Kasumi-1 (cell line): Measurements from ENCODE around the gene PCDH15.

Experiments used
- DNase-seq, 2 experiments: peaks; one replicate each; lab custom pipeline; 2025; lab: John Stamatoyannopoulos, UW

Gene PCDH15

DNA sequence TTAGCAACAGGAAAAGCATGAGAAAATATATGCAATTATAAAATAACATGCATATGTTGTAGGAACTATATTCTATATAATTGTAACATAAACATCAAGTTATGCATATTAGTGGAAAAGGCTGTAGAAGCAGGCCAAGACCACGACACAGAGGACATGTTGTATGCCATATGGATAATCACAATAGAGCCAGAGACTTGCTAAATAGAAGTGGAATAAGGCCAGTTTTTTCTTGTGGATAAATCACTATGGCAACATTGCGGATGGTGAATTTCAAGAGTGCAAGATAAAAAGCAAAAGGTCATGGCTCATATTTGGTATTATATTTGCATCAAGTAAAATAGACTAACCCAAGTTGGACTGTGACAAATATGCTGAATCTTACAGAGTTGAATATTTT is 93.0 kb downstream of the PCDH15 start:
- no peak for DNase-seq

DNA sequence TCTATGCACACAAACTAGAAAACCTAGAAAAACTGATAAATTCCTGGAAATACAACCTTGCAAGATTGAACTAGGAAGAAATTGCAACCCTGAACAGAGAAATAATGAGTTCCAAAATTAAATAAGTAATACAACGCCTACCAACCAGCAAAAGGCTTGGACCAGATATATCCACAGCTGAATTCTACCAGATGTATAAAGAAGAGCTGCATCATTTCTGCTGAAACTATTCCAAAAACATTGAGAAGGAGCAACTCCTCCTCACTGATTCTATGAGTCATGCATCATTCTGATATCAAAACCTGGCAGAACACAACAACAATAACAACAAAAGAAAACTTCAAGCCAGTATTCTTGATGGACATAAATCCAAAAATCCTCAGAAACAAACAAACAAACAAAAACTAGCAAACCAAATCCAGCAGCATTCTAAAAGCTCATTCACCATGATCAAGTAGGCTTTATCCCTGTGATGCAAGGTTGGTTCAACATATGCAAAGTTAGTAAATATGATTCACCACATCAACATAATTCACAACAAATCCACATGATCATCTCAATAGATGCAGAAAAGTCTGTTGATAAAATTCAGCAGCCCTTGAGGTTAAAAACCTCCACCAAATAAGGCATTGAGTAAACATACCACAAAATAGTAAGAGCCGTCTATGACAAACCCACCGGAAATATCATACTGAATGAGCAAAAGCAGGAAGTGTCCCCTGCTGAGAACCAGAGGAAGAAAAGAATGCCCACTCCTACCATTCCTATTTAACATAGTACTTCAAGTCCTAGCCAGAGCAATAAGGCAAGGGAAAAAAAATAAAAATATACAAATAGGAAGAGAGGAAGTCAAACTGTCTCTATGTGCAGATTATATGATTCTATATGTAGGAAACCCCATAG is 98.2 kb downstream of the PCDH15 start:
- no peak for DNase-seq

DNA sequence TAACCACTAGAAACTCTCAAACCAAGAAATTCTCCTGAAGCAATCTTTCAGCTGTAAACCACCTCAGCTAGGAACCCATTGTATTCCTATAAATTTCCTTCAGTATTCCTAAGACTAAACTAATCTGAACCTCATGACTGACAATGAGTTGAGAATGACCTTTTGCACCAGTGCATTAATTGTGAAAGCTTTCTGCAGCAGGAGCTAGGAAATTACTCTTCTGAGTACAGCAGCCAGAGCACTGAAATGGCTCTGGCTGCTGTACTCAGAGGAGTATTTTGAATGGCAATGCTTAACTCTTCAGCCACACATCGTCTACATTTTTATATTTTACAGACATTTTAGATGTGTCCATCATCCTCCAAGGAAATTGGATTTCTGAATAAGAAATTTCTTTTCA is 109.7 kb downstream of the PCDH15 start:
- no peak for DNase-seq

DNA sequence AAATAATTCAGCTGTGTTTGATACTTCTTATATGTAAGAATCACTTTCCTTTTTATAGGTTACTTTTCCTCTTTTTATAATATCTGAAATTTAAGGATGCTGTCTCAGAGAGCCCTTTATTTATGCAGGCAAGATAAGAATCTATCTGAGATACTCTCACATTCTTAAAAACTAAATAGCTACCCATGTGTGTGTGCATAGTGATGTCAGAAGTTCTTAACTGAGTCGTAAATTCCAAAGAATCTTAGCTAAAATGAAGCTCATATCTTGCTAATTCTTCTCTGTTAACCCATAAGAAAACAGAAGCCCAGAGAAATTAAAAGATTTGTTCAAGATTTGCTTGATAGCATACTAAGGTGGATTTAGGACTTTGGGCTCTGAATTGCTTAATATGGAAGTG is 118.5 kb downstream of the PCDH15 start:
- no peak for DNase-seq

DNA sequence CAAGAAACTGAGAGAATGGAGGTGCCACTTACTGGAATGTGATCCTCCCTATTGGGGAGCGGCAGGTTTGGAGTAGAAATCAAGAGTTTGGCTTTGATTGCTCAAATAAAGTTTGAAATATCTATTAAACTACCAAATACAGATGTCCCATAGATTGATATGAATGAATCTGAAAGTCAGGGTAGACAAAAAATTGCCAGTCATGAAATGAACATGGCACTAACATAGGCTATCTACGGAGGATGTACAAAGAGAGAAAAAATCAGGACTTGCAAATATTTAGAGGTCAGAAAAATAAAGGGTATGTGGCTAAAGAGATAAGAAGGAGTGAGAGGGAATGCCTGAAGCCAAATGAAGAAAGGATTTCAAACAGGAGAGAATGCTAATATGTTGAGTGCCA is 119.9 kb downstream of the PCDH15 start:
- no peak for DNase-seq

DNA sequence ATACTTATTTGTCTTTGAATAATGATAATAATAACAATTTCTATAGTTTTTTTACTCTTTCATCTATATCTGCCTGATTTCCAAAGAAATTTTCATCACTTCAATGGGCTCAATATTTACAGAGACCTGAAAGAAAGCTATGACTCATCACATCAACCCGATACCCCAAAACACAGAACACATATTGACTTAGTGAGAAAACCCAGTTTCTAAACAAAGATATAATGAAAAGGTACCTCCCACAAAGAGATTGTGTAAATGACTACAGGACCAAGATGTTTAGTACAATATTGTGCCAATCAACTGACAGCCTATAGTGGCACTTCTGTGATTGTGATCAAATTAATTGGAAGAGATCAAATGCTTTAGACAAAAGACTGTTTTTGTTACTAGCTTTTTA is 133.9 kb downstream of the PCDH15 start:
- no peak for DNase-seq

DNA sequence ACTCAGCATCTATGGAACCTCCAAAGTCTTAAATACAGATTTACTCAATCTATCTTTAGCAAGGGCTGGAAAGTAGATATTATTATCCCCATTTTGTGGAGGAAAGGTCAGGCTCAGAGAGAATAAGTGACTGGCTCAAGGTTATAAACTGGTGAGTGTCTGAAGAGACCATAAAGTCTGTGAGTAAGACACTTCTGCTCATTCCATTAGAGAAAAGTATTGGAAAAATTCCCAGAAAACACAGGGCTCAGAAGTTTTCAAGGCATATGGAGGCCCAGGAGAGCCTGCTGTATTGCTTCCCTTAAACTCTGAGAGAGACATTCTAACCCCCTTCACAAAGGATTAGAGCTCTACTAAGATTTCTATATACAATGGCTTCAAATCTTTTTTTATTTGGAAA is 134.8 kb downstream of the PCDH15 start:
- DNase-seq: no peak

DNA sequence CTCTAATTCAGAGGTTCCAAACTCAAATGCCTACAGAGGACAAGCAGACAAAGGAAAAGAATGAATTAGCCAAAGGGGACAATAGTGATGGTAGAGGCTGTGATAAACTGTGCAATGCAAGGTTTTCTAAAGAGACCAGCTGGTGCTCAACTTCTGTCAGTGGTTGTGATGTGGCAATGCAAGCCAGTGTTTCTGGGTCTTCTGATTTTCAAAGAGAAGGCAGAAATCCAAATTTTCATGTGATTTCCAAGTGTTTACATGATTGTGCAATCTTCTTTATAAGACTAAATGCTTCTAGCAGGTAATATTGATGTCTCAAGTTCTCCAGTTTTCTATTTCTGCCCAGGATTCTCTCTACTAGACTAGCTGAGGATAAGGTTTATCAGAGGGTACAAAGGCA is 135.9 kb downstream of the PCDH15 start:
- DNase-seq: no peak

DNA sequence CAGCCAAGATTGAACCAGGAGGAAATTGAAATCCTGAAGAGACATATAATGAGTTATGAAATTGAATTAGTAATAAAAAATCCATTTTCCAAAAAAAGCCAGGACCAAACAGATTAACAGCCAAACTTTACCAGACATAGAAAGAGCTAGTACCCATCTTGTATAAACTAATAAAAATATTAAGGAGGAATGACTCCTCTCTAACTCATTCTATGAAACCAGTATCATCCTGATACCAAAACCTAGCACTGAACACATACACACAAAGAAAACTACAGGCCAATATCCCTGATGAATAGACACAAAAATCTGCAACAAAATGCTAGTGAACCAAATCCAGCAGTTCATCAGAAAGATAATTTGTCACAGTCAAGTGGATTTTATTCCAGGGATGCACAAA is 140.6 kb downstream of the PCDH15 start:
- DNase-seq: no peak

DNA sequence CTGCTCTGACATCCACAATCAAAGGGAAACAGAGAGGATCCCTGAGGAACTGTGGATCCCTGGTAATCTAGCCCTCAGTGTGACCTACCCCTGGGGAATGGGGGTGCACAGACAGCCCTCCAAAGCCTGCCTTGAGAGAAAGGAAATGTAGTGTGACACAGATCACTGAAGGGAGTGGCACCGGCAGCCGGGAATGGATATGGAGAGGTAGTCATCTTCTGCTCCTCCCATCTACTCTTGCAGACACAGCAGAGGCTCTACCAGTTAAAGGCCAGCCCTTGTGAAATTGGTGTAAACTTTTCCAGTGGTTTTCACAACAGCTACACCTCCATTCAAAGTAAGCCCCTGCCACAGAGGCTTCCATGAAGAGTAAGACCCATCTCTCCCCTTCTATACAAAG is 144.4 kb downstream of the PCDH15 start:
- no peak for DNase-seq

DNA sequence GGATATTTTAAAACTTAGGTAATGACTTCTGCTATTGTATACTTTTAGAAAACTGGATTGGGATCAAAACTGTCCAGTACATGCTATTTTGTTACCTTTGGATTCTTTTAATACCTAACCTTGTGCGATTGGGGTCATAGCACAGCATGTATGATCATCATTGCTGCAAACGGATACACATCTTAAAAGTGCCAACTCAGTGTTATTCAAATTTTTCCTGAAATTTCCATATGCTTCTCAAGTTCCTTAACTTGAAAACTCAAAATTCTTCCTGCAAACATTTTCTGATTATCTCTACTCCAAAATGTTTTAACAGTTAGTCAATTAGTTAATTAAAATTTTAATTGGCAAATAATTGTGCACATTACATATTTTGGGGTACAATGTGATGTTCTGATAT is 147.5 kb downstream of the PCDH15 start:
- no peak for DNase-seq

DNA sequence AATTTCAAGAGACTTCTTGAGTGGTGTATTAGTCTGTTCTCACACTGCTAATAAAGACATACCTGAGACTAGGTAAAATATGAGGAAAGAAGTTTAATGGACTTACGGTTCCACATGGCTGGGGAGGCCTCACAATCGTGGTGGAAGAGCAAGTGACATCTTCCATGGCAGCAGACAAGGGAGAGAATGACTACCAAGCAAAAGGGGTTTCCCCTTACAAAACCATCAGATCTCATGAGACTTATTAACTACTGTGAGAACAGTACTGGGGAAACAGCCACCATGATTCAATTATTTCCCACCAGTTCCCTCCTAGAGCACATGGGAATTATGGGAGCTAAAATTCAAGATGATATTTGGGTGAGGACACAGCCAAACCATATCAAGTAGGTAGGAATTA is 150.5 kb downstream of the PCDH15 start:
- DNase-seq: no peak

DNA sequence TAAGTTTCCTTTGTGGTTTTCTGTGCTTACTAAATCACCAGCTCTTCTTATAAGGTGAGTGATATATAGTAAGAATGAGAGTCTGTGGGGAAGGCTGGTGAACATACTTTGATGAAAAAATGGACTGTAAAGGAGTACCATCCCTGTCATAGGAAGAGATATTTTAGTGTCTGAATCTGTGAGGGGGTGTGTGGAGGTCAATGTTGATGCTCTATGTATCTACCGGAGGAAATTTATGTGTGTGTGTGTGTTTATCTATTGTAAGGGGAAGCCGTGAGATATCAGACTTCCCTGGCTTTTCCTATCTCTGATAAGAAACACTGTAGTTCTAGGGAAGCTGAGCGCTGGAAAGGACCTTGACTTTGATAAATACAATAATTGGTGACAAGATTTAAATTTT is 179.0 kb downstream of the PCDH15 start:
- no peak for DNase-seq

DNA sequence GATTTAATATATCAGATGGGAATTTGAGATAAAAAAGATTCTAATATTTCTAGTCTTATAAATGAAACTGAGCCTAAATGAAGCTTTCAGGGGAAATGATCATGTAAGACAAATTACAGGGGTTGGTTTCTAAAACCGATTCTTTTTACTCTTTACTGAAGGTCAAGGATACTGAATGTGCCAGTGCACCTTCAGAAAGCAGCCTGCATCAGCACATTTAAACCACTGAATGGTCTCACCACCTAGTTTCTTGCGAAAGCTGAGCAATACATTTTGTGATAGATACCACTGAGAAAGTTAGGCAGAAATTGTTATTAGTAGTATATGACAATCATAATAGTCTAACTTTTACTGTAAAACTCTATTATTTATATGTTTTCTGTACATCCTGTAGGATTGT is 180.7 kb downstream of the PCDH15 start:
- DNase-seq: no peak

DNA sequence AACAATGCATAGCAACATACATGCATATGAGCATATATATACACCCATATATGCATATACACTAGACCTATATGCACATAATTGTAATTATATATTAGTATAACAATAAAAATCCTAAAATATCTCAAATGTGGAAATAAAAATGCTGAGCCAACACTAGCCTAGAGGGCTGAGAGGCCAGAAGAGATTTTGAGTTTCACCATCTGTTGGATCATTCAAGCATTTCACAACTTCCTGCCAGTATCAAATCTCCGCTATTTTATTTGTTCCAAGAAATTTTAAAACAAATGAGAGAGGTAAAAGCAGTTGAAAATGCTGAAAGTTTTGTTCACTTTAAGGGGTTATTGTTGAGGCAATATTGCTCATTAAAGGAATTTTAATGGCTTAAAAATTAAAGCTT is 187.0 kb downstream of the PCDH15 start:
- no peak for DNase-seq

DNA sequence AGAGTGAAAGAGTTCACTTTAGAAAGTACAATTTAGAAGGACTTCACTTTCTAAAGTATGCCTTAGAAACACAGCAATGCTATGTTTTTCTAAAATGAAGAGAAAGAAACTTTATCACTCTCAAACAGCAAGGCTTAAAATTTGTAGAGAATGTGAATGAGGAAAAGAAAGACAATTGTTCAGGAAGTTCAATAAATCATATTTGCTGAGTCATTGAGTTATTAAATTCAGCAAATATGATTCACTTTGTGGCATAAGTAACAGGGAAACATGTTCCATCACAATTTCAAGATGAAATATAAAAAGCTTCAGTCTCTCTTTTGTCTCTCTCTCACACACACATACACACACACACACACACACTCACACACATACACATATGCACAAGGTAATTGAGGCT is 187.9 kb downstream of the PCDH15 start:
- no peak for DNase-seq

DNA sequence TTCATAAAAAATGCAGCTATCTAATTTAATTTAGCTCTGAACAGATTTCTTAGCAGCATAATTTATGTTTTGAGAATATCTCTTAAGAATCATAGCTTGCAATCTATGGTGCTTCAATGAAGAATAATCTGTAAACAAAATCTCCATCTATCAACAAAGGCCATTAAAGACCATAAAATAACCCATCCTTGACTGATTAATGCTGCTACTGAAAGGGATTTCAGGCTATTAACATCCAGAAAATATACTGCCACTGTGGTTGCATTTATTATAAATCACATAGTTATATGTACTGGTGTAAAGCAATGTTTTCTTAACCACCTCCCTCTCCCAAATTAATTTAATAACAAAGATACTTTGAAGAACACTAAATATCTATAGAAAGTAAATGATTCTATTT is 191.6 kb downstream of the PCDH15 start:
- no peak for DNase-seq

DNA sequence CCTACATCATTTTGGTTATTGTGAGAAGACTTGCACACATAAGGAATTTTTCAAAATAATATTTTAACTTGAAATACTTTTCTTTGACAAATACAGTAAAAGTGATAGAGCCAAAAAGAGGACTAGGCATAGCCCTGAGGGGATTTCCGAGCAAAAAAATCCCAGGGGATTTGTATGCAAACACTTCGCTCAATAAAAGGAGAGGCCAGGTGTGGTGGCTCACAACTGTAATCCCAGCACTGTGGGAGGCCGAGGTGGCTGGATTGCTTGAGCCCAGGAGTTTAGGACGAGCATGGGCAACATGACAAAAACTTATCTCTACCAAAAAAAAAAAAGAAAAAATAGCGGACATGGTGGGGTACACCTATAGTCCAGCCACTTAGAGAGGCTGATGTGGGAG is 193.0 kb downstream of the PCDH15 start:
- no peak for DNase-seq

DNA sequence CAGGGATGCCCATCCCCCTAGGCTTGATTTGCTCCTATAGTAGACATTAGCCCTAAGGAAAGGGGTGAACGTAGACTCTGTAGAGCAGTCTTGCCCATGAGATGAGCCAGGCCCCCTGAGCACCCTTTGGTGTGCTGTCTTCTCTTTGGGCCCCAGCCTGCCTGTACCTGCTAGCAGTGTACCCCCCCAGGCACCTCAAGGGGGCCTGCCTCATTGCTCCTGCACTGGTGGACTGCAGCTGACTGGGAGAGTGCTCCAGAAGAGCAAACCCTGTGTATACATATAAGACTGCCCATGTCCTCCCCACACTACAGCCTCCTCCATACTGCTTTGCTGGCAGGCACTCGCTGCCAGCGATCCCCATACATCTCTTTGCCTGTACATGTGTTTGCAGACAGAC is 206.7 kb downstream of the PCDH15 start:
- no peak for DNase-seq

DNA sequence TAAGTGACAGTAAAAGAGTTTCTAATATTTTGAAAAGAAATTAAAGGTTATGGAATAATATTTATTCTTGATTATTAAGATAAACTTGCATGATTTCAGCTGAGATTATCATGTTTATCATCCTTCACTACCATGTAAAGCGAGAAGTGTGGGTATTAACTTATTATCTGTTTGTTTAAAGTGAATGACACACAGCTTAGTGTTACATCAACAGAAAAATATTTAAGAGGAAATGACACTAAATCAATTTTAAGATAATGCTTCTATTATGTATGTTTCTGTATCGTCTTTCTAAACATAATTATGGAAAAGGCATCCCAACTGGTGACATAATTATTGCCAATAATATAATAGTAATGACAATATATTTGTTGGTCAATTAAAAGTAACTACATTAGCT is 213.1 kb downstream of the PCDH15 start:
- DNase-seq: no peak

DNA sequence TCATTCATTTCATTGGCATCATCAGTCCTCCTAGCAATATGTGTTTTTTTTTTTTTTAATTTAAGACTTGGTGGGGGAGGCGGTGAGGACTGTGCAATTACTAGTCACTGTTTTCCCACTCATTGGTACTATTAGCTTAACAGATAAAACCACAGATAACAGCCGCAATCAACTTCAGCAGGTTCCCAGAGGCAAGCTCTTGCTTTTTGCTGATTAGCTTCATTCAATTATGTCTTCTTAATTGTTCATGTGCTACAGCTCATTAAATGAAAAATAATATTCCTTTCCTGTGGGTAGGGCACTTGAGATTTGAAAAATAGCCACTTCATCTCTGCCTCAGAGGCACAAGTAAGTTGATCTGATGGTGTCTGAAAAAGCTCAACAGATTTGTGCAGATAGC is 215.5 kb downstream of the PCDH15 start:
- DNase-seq: no peak

DNA sequence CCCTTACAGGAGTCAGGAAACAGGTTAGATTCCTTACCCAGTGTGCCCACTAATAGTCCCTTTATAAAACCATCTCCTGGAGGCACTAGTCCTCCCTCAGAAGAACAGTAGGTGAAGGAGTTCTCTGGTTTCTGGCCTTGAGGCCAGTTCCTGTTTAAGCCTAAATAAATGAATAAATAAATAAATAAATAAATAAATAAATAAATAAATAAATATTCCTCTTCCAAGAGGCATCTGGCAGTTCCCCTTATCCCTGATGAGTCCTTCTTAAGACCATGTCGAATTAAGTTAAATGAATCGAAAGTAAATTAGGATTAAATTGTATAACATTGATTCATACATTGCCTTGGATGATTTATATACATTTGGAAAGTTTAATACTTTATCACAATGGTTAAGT is 223.3 kb downstream of the PCDH15 start:
- no peak for DNase-seq

DNA sequence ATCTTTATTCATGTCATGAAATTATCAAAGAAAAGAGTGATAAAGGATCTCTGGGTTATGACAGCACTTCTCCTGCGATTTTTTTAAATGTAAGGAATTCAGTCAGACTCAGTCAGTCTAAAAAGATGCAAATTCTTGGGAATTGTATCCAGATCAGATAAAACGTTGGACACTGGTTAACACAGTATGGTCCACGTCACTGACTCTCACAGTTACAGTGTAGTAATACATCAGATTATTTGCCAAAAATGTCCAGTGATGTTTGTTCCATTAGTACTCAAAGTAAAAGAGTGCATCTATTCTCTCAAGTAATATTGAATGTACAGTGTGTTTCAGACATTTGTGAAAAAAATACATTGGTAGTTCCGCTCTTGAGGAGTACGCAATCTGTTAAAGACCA is 224.5 kb downstream of the PCDH15 start:
- DNase-seq: no peak

DNA sequence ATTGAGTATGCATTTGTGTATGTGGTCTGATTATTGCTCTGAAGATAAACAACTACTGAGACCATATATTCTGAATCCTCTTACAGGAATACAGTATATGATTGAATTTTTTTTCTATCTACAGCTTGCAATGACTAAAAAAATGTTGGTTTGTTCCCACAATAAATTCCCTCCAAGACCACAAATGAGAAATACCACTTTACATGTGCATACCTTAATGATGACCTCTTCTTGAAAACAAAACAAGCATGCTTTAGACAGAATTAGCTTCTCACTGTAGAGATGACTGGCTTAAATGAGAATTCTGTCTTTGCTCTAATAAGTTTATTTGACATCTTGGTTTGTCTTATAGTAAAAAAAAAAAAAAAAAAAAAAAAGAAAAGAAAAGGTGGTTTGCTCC is 241.5 kb downstream of the PCDH15 start:
- no peak for DNase-seq
